ENCODE results near the gene CERK. TPM values are rescaled to one million over a fixed set of nuclear protein-coding genes. Genes with fewer than 3 reads are reported as not detected.
"Not testable (repeated sequence)": the region's sequence is repeated elsewhere in the genome, so short reads cannot be mapped to it uniquely, and the experiment has no call there.

Gene CERK
- total and polyA plus RNA-seq, 9 of the 15 experiments (the other 6 are each of a cell fraction or from before 2014, with no cell fraction given): 1.1 to 14.9 (median 8.7) TPM

- Histone ChIP-seq H3K9ac (ENCODE audit: insufficient read depth in 1 of 2, low read depth in 2 of 2, low read length in 2 of 2) (no peak overlapping the region), H3K4me3 (no peak overlapping the region), H3K4me2 (ENCODE audit: insufficient read depth, low read length) (no peak overlapping the region), H3K9me3 (replicated peaks; ENCODE audit: control insufficient read depth, insufficient read depth, low read depth, low read length) (no peaks in the 10 kb centered on the region), H3K79me2 (ENCODE audit: control insufficient read depth, insufficient read depth, low read length) (peaks cover 11% of the 10 kb centered on the region; the same call in 2 of the 3 replicates), H3K4me1 (replicated peaks in 1 of 2; ENCODE audit: control insufficient read depth in 2 of 2, insufficient read depth in 2 of 2, low read length in 2 of 2) (no peaks in the 10 kb centered on the region; a peak in 1 of 5 replicates), H3K36me3 (ENCODE audit: control insufficient read depth, insufficient read depth, low read length) (no peaks in the 10 kb centered on the region), H3K27ac (ENCODE audit: extremely low read depth, low read depth, low read length) (no peak overlapping the region), H3K27me3 (ENCODE audit: control insufficient read depth in 2 of 2, insufficient read depth in 2 of 2, low read length in 2 of 2) (no peaks in the 10 kb centered on the region), H2AFZ (ENCODE audit: low read depth, low read length) (no peak overlapping the region), H4K20me1 (replicated peaks; ENCODE audit: control insufficient read depth, insufficient read depth, low read length) (no peaks in the 10 kb centered on the region; the same call in none of the 2 replicates), H3K9me1 (ENCODE audit: control insufficient read depth, insufficient read depth, low read length) (peaks cover 3% of the 10 kb centered on the region)
- POLR2A ChIA-PET: interaction anchor here (0.6 kb wide), 1 partner anchor 288 kb away, joined by 3 read pairs; no protein-coding TSS in a partner anchor
- TF ChIP-seq ZNF644 (tag; IDR thresholded peaks at IDR 0.05; ENCODE audit: low read depth): no peak
- no peak for TF ChIP-seq XRCC3 (IDR thresholded peaks at IDR 0.05)
- TF ChIP-seq NFE2L1 (tag; IDR thresholded peaks at IDR 0.05; ENCODE audit: borderline replicate concordance, low read depth): no peak
- TF ChIP-seq ASH1L (IDR thresholded peaks at IDR 0.05; ENCODE audit: borderline replicate concordance, low read depth, partially characterized antibody): no peak
- TF ChIP-seq AFF4 (CRISPR knock-in tag; IDR thresholded peaks at IDR 0.05): no peak
- TF ChIP-seq RFX1 (IDR thresholded peaks at IDR 0.05): no peak
- no peak for TF ChIP-seq SRSF9 (IDR thresholded peaks at IDR 0.05; ENCODE audit: borderline replicate concordance, low read depth, low read length)
- TF ChIP-seq DNMT1 (IDR thresholded peaks at IDR 0.05): no peak
- no peak for TF ChIP-seq ZZZ3 (IDR thresholded peaks at IDR 0.05)
- no peak for TF ChIP-seq HMG20B (CRISPR knock-in tag; IDR thresholded peaks at IDR 0.05)
- TF ChIP-seq ZNF175 (CRISPR knock-in tag; IDR thresholded peaks at IDR 0.05; ENCODE audit: low read depth): no peak
- no peak for TF ChIP-seq RBBP5 (IDR thresholded peaks at IDR 0.05; ENCODE audit: borderline replicate concordance, insufficient read depth, low read length, poor library complexity, severe bottlenecking)
- FAIRE-seq (no peak), DNase-seq (ENCODE audit: extremely low read depth in 1 of 4, low spot score in 3 of 4) (no peak), ATAC-seq (no peak)
- 69% methylated on average over 3 of the region's 3 CpGs for WGBS (ENCODE audit: insufficient coverage, low coverage, missing lambda C conversion rate)
- intact Hi-C loops (cut with micrococcal nuclease): no loop called here
- CTCF ChIA-PET (ENCODE audit: low intra/inter-chr PET ratio): no interaction called here
- in situ Hi-C loops (cut with MboI): no loop called here
- no TSS peak for BruUV-seq (replicated peaks)
Measured at GRCh38 chr22:46783721-46784120, 45.7 kb upstream of the CERK start.

GRCh38 chr22:46782200-46782599 lies 44.1 kb upstream of the CERK start:
- H3K9ac ChIP-seq (ENCODE audit: insufficient read depth in 1 of 2, low read depth in 2 of 2, low read length in 2 of 2); H3K9me1 ChIP-seq (ENCODE audit: control insufficient read depth, insufficient read depth, low read length); BruUV-seq (replicated peaks); ATAC-seq; H3K27ac ChIP-seq (ENCODE audit: extremely low read depth, low read depth, low read length); H3K4me1 ChIP-seq (replicated peaks in 1 of 2; ENCODE audit: control insufficient read depth in 2 of 2, insufficient read depth in 2 of 2, low read length in 2 of 2); FAIRE-seq; DNase-seq (ENCODE audit: extremely low read depth in 1 of 4, low spot score in 3 of 4); H3K4me3 ChIP-seq; H3K4me2 ChIP-seq (ENCODE audit: insufficient read depth, low read length); H3K36me3 ChIP-seq (ENCODE audit: control insufficient read depth, insufficient read depth, low read length); H3K27me3 ChIP-seq (ENCODE audit: control insufficient read depth in 2 of 2, insufficient read depth in 2 of 2, low read length in 2 of 2); H3K9me3 ChIP-seq (replicated peaks; ENCODE audit: control insufficient read depth, insufficient read depth, low read depth, low read length); H4K20me1 ChIP-seq (replicated peaks; ENCODE audit: control insufficient read depth, insufficient read depth, low read length); in situ Hi-C loops (cut with MboI); intact Hi-C loops (cut with micrococcal nuclease); CTCF ChIA-PET (ENCODE audit: low intra/inter-chr PET ratio); H2AFZ ChIP-seq (ENCODE audit: low read depth, low read length): not testable (repeated sequence)
- POLR2A ChIA-PET: interaction anchor here (1.1 kb wide), 1 partner anchor 9 kb away, joined by 3 read pairs; no protein-coding TSS in a partner anchor
- peaks cover 12% of the 10 kb centered on the region for H3K79me2 ChIP-seq (ENCODE audit: control insufficient read depth, insufficient read depth, low read length)
- 57% methylated on average over 1 of the region's 10 CpGs for WGBS (ENCODE audit: insufficient coverage, low coverage, missing lambda C conversion rate)
